HK-2 (cell line): ENCODE measurements around the gene PRTFDC1.
"Not testable (repeated sequence)": the region's sequence is repeated elsewhere in the genome, so short reads cannot be mapped to it uniquely, and the experiment has no call there.

ENCODE experiments used
- DNase-seq: peaks from one replicate; pipeline ENCODE4 v3.0.0-alpha.2; 2018; ENCODE audit not compliant: unreplicated experiment

Gene PRTFDC1, protein sequence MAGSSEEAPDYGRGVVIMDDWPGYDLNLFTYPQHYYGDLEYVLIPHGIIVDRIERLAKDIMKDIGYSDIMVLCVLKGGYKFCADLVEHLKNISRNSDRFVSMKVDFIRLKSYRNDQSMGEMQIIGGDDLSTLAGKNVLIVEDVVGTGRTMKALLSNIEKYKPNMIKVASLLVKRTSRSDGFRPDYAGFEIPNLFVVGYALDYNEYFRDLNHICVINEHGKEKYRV

DNA sequence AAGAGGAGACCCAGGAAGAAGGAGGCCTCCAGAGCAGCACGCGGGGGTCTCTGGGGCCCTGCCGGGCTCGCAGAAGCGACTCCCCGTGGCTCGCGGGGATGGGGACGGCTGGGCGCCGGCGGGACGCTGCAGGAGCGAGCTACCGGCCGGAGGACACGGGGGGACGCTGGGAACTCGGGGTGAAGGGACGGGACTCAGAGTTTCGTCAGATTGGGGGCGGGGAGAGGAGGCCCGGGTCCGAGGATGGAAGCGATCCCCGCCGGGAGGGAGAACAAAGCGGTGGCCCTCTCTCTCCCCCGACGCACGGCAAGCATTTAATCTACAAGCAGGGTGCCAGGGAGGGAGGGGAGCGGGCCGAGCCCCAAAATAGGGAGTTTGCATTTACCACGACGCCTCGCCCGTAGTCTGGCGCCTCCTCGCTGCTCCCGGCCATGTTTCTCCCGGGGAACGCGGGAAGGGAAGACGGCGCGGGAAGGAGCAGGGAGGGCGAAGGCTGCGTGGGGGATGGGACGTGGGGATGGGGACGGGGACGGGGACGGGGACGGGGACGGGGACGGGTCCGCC lies at the start of gene PRTFDC1:
Gene PRTFDC1 (minus strand): TSS at position 464 of the 564 bp plus-strand sequence. CDS start 31 bp downstream, at position 433.
- DNase-seq, result no peak

DNA sequence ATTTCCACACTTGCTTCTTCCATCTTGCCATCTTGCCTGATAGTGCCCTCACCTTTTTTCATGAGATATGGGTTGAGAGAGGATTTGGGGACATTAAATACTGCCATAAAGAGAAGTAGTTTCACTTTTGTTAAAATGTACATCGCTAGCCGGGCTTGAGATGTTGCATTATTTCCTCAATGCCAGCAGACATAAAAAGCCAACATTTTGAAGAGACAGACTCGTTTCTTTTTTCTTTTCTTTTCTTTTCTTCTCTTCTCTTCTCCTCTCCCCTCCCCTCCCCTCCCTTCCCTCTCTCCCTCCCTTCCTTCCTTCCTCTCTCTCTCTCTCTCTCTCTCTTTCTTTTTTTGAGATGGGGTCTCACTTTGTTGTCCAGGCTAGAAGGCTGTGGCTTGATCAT lies 45.6 kb upstream of the PRTFDC1 start:
- DNase-seq, result no peak

DNA sequence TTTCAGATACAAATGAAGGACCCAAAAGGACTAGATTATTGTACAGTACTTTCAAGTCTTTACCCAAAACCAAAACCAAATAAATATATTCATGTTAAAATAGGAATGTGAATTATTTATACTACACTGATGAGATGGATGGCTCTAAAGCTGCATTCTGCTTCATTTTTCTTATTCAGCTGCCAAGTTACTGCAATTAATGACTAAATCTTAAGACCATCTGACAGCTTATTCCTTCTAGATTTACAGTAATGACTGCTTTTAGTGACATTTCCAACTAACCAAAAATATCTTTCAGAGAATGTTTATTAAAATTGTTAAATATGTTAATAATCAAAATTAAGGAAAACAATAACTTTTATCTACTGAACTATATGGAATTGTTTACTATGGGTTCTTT lies 42.7 kb upstream of the PRTFDC1 start:
- no peak for DNase-seq

DNA sequence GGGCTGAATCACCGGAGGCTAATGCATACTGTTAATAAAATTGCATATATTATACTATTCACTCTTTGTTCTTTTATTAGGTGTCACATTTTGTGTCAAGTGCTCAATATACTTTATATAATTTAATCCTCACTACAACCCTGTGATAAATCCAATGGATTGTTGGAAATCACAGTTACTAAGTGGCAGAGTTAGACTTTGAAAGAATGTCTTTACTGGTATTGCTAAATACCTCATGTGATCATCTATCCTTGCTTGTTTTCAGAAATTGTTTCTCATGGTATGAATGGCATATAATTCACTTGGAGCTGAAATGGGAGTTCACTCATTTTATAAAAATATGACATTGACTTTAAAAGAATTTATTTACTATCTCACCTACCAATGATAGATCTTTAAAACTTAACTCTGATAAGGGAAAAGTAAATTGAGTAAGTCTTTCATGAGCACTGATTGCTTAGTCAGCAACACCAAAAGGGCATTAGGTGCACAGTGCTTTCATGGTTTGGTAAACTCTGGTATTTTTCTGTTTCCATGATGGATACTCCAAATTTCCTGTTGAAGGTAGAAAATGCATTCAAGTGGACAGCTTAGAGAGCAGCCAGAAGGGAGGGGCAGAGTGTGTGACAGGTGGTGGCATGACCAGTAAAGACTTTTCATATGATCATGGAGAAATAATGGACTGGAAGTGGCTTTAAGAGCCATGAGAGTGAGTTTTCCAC lies 41.0 kb upstream of the PRTFDC1 start:
- DNase-seq, result no peak

DNA sequence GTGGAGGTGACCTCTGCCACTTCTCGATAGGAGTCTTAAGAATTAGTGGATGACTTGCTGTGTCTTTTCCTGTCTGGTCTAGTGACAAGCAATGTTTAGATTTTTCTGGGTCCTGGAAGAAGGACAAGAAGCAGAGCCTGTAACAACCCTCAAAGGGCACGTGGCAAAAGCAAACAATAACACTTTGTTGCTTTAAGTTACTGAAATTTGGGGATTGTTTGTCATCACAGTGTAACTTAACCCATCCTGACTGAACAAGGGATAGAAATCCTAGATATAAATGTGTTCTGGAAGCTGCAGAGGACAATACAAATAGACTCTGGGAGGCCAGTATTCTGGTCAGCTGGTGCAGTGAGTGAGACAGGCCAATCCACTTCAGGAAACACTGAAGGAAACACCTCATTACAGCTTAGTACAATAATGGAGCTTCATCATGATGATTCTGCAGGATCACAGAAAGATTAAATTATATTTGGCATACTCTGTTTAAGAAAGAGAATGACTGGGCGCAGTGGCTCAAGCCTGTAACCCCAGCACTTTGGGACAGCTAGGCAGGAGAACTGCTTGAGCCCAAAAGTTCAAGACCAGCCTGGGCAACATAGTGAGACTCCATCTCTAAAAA lies 40.2 kb upstream of the PRTFDC1 start:
- DNase-seq, result no peak

DNA sequence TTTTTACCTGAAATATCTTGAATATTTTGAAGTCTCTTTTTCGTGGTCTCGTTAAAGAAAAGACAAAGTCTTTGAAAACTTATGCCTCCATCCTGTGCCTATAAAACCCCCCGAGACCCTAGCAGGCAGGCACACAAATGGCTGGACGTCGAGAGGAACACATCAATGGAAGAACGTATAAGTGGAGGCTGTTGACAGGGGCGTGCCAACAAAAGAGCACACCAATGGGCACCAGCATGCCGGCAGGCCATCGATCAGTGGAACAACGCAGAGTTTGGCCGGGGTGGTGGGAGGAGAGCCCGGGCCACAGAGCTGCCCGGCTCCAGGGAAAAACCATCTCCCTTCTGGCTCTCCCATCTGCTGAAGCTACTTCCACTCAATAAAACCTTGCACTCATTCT lies 38.9 kb upstream of the PRTFDC1 start:
- DNase-seq, result no peak

DNA sequence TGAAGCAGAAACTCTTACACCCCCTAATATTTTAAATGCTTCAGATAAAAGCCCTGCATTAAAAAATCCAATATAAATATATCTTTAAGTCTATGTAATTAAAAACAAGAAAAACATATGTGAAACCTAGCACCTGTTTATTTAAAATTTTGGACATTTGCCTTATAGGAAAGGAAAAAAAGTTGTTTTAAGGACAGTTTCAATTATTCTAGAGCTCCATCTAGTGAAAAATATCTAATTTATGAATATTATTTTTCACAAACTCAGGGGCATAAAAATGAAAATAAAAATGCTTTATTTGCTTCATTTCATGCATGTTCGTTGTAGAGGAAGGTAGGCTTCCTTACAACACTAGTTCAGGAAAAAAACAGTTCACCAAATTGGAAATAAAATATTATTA lies 37.5 kb upstream of the PRTFDC1 start:
- DNase-seq, result no peak

DNA sequence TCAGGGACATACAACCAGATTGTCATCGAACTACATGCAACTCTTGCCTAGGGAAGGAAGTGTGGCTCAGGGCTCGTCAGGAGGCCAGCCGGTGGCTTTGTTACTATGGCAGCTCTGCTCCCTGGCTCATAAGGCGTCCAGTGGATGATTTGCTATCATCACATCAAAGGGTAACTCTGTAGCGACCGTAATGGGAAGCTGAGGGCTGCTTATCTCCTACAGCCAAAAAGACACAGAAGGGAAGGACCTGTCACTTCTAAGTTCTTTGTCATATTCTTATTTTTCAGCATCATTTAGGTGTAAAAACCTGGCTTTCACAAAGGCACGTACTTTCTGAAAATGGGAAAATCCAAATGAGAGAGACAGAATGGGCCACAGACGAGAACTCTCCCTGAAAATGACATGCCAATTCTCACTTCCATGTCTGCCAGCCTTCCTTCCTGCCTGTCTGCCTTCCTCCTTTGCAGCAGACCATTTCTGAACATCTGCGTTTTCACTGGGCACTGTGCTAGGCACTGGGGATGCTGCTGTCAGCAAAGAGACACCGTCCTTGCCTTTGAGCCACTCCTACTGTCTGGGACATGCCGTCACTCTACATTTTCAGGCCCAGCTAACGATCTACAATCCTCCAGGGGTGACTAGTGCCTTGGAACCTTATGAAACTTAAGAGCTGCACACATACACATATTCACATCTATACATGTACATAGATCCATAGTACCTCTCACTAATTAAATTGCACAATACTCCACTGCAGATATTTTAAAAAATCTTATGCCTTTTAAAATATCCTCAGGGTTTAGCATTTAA lies 36.6 kb upstream of the PRTFDC1 start:
- no peak for DNase-seq

DNA sequence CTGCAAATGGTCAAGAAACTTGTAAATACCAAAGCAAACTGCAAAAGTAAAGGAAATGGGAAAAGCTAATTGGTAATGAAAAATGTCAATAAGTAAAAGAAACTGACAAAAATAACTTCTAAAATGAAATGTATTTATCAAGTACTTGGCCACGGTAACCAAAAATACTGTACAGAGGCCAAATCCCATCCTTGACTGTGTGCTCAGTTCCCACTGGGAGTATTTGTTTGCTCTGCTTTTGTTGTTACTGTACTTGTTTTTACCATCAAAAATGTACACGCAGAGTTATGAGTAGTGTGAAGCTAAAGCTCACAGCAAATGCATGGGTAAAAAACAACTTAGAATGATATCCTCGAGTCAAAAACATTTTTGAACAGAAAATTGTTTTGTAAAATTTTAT lies 32.5 kb upstream of the PRTFDC1 start:
- no peak for DNase-seq

DNA sequence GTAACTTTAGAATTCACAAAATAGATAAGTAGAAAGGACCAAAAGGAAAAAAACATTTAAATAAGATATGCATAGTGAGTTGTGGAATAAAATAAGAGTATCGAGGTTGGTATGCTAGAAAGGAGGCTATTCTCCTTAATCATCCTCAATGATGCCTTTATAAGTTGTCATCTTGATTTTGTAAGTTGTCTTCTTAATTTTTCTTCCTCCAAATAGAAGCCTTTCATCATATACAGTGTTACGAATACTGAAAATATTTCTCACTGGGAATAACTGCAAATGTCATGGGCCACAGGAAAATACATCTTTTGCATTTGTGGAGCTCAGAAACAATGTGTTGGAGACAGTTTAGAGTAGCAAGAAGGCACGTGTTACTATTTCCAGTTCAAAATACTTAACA lies 31.5 kb upstream of the PRTFDC1 start:
- DNase-seq, result no peak

DNA sequence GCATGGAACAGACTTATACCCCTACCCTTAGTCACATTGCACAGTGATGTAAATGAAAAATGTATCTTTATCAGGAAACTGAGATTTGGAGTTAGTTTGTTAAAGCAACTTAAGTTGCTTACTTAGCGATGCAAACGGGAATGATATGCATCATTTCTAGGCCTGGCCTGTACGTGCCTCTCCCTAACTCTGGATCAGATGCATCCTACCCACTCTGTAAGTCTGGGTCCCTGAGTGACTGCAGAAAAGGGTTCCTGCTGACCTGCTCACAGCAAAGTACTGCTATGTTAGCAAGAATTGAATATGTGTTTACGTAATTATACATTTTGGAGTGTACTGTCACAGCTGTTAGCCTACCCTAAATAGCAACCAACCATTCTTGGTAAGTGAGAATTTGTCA lies 30.7 kb upstream of the PRTFDC1 start:
- no peak for DNase-seq

DNA sequence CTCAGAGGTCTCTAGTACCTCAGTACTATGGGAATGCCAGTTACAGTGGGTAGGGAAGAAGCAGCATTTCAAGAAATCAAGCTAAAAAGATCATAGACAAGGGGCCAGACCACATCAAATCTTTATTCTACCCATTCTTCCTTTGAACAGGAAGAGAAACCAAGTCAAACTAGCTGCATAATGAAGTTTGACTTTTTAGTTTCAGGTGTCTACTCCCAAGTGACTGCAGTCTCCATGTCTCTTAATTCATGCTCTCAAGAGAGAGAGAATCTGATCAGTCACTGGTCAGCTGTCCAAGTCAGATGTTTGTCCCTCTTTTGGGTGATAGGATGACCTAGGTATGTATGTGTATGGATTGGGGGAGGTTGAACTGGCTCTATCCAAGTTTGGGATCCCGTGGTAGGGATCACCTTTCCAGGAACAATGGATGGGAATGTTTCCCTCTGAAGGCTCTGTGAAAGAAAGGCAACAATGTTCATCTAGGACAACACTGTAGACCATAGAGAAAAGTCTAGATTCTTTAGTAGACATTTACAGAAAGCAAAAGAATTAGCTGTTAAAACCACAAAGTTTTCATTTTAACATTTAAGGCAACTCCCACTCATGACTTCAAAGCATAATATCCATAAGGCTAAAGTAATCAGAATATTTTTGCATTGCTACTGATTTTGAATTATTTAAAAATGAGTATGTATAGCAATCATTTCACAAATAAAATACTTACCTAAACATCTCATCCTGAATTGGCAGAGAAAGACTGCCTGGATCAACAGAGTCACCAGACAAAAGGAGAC lies 30.1 kb upstream of the PRTFDC1 start:
- DNase-seq, result no peak

DNA sequence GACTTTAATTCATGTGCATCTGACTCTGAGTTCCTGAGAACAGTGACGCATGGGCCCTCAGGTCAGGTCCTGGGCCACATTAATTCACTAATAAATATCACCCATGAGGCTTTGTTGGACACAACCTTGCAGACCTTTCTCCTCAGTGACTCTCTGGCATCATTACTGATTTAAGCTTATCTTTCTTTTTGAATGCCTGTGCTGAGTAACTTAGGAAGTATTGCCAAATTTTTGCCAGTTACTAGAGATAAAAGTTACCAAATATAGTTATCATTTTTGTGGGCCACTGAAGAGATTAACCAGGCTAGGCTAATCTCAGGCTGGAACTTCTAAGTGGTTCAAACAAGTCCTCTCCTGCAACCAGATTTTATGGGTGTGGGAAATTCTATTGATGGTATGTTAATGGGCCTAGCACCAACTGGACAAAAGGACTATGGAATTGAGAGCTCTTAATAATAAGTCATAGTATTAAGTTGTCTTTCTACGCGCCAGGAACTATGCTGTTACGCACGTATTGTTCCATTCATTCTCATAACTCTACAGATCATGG lies 28.8 kb upstream of the PRTFDC1 start:
- no peak for DNase-seq

DNA sequence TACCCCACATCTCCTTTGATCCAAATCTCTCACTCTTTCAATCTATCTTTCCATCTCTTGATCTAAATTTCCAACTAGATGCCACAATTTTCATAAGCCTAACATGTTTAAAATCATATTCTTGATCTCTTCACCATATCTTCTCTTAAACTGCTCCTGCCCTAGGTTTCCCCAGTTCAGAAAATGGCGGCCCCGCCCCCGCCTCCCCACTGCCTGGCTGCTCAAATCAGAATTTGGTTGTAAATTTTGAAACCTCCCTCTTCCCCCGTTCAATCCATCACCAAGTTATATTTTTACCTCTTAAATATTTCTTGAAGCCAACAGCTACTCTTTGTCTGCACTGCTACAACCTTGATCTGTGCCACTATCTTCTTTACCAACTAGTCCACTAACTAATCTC lies 27.3 kb upstream of the PRTFDC1 start:
- DNase-seq, result no peak

DNA sequence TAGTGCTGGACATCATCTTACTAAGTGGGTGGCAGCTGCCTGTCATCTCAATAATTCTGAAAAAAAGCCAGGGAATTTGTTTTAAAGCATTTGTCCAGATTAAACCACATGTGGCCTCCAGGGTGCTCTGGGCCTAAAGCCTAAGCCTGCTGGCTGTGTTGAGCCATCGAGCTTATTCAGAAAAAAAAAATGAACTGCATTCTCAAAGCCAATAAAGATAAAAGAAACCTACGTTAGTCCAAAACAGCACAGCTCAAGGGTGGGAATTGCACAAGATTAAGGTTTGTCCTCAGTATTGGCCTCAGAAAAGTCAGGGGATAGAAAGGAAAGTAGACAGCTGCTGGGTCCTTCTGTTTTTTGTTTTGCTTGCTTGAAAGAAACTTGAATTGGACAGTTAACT lies 22.6 kb upstream of the PRTFDC1 start:
- no peak for DNase-seq

DNA sequence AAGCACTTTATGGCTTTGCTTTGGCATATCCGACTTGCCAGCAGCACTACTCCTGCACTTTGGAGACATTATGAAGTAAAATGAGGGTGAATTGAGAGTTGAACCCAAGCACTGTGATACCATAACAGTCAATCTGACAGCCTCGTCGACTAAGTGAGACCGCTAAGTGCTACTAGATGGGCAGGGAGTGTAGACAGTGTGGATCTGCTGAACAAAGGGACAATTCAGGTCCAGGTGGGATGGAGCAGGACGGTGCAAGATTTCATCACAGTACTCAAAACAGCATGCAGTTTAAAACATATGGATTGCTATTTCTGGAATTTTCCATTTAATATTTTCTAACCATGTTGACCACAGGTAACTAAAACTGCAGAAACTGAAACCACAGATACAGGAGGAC lies 20.8 kb upstream of the PRTFDC1 start:
- DNase-seq, result no peak

DNA sequence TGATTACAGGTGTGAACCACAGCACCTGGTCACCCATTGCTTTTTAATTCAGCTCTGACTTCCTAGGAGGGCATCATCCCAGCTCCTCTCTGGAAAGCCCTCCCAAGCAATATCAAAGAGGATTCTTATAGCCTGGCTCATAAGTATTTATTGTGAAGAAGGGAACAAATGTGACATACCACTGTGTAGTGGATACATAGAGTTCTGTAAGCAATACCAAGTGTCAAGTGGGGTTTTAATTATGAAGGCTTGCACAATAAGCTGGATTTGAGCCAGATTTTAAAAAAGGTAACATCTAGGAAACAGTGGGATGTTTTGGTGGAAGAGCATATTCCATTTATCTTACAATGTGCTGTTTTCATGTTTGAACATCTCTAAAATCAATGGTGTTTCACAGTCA lies 19.0 kb upstream of the PRTFDC1 start:
- DNase-seq, result no peak

DNA sequence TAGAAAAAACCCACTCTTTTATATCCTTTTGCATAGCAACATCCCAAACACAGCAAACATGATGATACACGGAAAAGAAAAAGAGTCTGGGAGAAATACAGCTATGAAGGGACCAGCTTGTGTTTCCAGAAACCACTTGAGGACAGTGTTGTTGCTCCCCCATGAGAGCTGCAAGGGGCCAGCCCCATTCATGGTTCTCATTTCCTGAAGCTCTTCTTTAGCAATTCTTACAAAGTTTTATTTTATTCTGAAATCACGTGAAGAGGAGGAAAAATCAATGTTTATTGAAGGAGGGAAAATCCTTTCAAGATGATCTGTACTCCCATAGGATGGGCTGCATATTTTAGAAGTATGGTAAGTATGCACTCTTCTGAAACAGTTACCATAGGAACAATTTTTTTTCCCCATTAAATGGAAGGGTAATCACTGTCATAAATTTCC lies 17.5 kb upstream of the PRTFDC1 start:
- no peak for DNase-seq

DNA sequence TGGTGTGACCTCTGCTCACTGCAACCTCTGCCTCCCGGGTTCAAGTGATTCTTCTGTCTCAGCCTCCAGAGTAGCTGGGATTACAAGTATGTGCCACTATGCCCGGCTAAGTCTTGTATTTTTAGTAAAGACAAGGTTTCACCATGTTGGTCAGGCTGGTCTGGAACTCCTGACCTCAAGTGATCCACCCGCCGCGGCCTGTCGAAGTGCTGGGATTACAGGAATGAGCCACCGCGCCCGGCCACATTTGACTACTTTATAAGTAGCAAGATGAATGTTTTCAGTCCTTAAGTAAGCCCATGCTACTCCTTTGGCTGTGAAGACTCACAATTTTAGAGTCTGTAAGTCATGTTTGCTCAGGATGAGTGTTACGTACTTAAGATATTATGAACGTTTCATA lies 16.5 kb upstream of the PRTFDC1 start:
- not testable (repeated sequence) for DNase-seq

DNA sequence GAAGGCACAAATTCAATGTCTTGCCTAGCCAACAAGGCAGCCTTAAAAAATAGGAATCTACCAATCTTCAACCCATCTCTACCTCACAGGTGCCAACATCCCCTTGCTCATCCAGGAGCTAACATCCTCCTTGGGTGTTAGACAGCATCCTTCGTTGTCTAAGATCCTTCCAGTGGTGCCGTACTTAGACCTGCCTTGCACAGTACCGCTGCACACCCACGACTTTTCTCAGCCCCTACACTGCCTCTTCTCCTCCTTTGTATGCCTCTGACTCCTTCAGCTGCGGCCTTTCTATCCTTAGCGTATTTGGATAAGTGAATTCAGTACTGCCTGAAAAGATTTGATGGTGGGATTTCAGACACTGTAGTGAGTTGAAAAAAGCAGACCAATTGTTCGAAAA lies 15.9 kb upstream of the PRTFDC1 start:
- DNase-seq, result no peak

DNA sequence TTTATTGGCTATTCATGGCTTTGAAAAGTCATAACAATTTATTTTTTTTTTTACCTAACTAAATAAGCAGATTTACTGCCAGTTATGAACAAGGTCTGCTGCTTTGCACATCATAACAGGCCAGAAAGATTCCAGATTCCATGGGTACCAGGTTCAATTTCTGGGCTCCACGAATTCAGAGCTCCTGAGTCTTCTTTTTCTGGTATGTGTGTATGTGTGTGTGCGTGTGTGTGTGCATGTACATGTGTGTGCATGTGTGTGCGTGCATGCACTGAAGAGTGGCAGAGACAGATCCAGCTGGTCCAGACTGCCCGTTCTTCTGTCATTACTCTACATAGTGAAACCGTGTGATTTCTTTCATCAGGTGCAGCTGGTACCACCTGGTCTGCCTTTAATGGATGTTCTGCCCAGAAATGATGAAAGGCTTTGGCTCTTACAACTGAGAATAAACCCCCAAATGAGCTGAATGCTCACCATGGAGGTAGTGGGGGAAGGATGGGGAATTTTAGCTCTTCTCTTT lies 14.6 kb upstream of the PRTFDC1 start:
- DNase-seq, result no peak
